Measurements from ENCODE around the gene UROC1. TPM values are rescaled to one million over a fixed set of nuclear protein-coding genes. Genes with fewer than 3 reads are reported as not detected.

UROC1 gene
- total and polyA plus RNA-seq, 9 of the 15 experiments (the other 6 are each of a cell fraction or from before 2014, with no cell fraction given) = not detected

GRCh38 chr3:126476166-126477060, 41.2 kb downstream of the UROC1 start (continued):
- no peak for TF ChIP-seq RAD21 (CRISPR knock-in tag; conservative IDR thresholded peaks at IDR 0.05 in 1 of 2, IDR thresholded peaks at IDR 0.05 in 1 of 2)
- TF ChIP-seq GTF3C2 (IDR thresholded peaks at IDR 0.05; ENCODE audit: borderline replicate concordance, extremely low read depth, insufficient read length) = peak; percentile 46
- TF ChIP-seq NR2C1 (IDR thresholded peaks at IDR 0.05) = peak; percentile 56
- peak; percentile 69 for TF ChIP-seq NR2C1 (tag; IDR thresholded peaks at IDR 0.05)
- no peak for TF ChIP-seq CBX1 (IDR thresholded peaks at IDR 0.05; ENCODE audit: low read depth)
- TF ChIP-seq ZSCAN29 (IDR thresholded peaks at IDR 0.05) = no peak
- TF ChIP-seq EP400 (IDR thresholded peaks at IDR 0.05) = no peak; the same call in 1 of the 2 replicates
- 0 out of 2 replicates have a peak, but pooled peaks have one; percentile 4 for TF ChIP-seq POLR2AphosphoS5 (IDR thresholded peaks at IDR 0.05; ENCODE audit: control insufficient read depth, insufficient read depth, low read depth, low read length)
- TF ChIP-seq POLR3A (IDR thresholded peaks at IDR 0.05; ENCODE audit: borderline replicate concordance, extremely low read depth, insufficient read depth, insufficient read length) = no peak
- TF ChIP-seq MXD1 (CRISPR knock-in tag; IDR thresholded peaks at IDR 0.05; ENCODE audit: borderline replicate concordance, poor library complexity, severe bottlenecking) = no peak
- peak; percentile 35; the same call in 1 of the 2 replicates for TF ChIP-seq VEZF1 (CRISPR knock-in tag; IDR thresholded peaks at IDR 0.05)
- TF ChIP-seq POLR2A (conservative IDR thresholded peaks at IDR 0.05) = peak; percentile 73
- TF ChIP-seq ZNF644 (tag; IDR thresholded peaks at IDR 0.05; ENCODE audit: low read depth) = no peak
- TF ChIP-seq ATF1 (CRISPR knock-in tag; IDR thresholded peaks at IDR 0.05) = no peak
- 0 out of 2 replicates have a peak, but pooled peaks have one; percentile 26 for TF ChIP-seq ATF1 (tag; IDR thresholded peaks at IDR 0.05)
- no peak for TF ChIP-seq ZNF165 (CRISPR knock-in tag; IDR thresholded peaks at IDR 0.05; ENCODE audit: borderline replicate concordance)
- TF ChIP-seq RAD51 (IDR thresholded peaks at IDR 0.05; ENCODE audit: borderline replicate concordance, low read depth) = no peak
